NB4 (cell line): ENCODE measurements around the gene ADRM1.

Experiments
- DNase-seq: peaks from one replicate; pipeline ENCODE4 v3.0.0; 2010; ENCODE audit warnings: low read depth
- H3K4me3 ChIP-seq: one replicate; pipeline ENCODE4 v1.5.1; 2011; ENCODE audit warnings: mild to moderate bottlenecking, low read depth, low read length, moderate library complexity
- MYC ChIP-seq: IDR thresholded peaks from 2 replicates; pipeline ENCODE4 v1.6.1; 2011; ENCODE audit warnings: low read depth, low read length
- POLR2A ChIP-seq: IDR thresholded peaks from 2 replicates; pipeline ENCODE4 v1.6.1; 2011; ENCODE audit warnings: mild to moderate bottlenecking; ENCODE audit not compliant: insufficient read length; ENCODE audit errors: extremely low read depth
- TF ChIP-seq, protein P1 (sequence below): IDR thresholded peaks from one replicate; pipeline ENCODE4 v1.5.1; 2012; ENCODE audit warnings: low read depth, low read length
- TF ChIP-seq, protein P2 (sequence below): IDR thresholded peaks from 2 replicates; pipeline ENCODE4 v1.6.1; 2011; ENCODE audit warnings: low read depth, low read length

ADRM1 gene

DNA sequence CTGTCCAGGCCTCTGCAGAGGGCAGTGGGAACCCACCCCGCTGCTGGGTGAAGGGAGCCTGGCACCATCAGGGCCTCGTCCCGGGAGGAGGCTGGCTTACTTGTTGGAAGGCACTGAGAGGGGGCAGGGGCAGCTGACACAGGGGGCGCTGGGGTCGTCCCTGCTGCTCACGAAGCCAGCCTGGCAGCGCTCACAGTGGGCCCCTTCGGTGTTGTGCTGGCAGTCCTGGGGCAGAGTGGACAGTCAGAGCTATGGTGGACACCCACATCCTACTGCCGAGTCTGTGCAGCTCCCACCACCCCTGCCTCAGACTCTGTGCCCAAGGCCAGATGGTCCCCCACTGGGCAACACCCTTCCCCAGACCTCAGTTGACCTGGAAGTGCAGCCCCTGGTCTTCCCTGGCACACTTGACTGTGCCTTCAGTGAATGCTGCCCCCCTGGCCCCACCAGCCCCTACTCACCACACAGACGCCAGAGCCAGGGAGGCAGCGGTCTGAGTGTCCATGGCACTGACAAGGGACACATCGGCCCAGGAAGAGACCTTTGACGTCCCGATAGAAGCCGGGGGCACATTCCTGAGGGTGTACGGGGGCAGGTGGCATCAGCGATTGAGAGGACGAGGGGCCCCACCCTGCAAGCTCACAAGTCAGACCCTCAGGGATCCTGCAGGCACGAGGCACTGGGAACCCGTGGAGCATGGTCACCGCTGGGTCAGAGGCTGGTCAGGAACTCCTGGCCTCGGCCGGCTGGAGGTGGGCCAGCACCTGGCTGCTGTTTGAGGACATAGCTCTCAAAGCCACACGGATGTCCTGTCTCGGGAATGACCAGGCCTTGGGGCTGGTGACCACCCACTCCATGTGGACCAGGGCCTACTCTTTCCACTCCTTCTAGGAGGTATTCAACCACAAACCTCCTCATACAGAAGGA lies 21.4 kb downstream of the ADRM1 start:
- H3K4me3 ChIP-seq: no peak overlapping the region
- no peak for DNase-seq
- TF ChIP-seq, protein P1, sequence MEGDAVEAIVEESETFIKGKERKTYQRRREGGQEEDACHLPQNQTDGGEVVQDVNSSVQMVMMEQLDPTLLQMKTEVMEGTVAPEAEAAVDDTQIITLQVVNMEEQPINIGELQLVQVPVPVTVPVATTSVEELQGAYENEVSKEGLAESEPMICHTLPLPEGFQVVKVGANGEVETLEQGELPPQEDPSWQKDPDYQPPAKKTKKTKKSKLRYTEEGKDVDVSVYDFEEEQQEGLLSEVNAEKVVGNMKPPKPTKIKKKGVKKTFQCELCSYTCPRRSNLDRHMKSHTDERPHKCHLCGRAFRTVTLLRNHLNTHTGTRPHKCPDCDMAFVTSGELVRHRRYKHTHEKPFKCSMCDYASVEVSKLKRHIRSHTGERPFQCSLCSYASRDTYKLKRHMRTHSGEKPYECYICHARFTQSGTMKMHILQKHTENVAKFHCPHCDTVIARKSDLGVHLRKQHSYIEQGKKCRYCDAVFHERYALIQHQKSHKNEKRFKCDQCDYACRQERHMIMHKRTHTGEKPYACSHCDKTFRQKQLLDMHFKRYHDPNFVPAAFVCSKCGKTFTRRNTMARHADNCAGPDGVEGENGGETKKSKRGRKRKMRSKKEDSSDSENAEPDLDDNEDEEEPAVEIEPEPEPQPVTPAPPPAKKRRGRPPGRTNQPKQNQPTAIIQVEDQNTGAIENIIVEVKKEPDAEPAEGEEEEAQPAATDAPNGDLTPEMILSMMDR: no peak
- TF ChIP-seq, protein P2, sequence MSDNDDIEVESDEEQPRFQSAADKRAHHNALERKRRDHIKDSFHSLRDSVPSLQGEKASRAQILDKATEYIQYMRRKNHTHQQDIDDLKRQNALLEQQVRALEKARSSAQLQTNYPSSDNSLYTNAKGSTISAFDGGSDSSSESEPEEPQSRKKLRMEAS: no peak
- TF ChIP-seq MYC: no peak
- TF ChIP-seq POLR2A: no peak

- no peak overlapping the region for H3K4me3 ChIP-seq
- DNase-seq: no peak
- TF ChIP-seq MYC (no peak), POLR2A (no peak)
- TF ChIP-seq, protein P2: no peak
- TF ChIP-seq, protein P1: no peak
Observed at GRCh38 chr20:62325172-62325905, 22.5 kb downstream of the ADRM1 start.

- TF ChIP-seq, protein P2: no peak
- TF ChIP-seq, protein P1: no peak
- TF ChIP-seq MYC: no peak
- H3K4me3 ChIP-seq: no peak overlapping the region
- DNase-seq: no peak
Observed at GRCh38 chr20:62326559-62326958, 23.8 kb downstream of the ADRM1 start.

- no peak overlapping the region for H3K4me3 ChIP-seq
- TF ChIP-seq POLR2A (no peak), MYC (no peak)
- TF ChIP-seq, protein P2: no peak
- TF ChIP-seq, protein P1: no peak
- no peak for DNase-seq
Observed at GRCh38 chr20:62326959-62327725, 24.3 kb downstream of the ADRM1 start.

DNA sequence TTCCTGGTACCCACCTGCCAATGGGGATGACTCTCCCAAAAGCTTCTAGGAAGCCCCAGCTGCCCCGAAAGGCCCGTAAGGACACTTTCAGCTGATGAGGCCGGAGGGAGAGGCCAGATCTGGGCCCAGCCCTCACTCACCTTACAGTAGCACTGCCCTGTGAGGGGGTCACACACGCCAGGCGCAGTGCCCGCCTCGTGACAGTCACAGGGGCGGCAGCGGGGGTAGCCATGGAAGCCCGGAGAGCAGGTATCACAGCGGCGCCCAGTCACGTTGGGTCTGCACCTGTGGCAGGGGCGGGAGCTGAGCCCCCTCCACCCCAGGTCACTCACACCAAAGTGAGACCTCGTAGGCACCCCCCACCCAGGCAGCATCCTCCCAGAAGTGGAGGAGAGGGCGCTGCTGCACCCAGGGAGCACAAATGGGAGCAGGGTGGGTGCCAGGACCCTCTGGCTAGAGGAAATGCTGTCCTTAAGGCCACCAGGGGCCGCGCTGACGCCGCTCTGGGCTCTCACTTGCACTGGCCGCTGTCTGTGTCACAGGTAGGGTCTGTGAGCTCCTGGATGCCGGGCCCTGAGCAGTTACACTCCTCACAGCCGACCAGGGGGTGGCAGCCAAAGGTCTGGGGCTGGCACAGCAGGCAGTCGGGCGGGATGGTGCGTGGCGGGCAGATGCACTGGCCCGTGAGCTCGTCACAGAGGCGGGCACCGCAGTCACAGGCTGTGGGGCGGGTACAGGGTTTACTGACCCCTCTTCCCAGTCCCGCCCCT lies 25.1 kb downstream of the ADRM1 start:
- TF ChIP-seq, protein P2: no peak
- TF ChIP-seq POLR2A (no peak), MYC (no peak)
- TF ChIP-seq, protein P1: no peak
- no peak overlapping the region for H3K4me3 ChIP-seq
- no peak for DNase-seq
